ENCODE results near the gene PLOD3.

DNA sequence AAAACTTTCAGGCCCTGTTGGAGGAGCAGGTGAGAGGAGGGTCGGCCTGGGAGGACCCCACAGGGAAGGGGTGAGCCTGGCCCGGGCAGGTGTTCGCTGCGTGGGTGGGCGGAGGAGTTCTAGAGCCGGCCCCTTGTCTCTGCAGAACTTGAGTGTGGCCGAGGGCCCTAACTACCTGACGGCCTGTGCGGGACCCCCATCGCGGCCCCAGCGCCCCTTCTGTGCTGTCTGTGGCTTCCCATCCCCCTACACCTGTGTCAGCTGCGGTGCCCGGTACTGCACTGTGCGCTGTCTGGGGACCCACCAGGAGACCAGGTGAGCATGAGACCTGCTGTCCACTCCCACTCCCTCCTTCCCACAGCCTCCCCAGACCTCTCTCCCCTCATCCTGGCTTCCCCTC lies 6.1 kb upstream of the PLOD3 start:
- TF ChIP-seq EZH2 (IDR thresholded peaks at IDR 0.05) = no peak
- TF ChIP-seq POLR2AphosphoS5 (IDR thresholded peaks at IDR 0.05; ENCODE audit: borderline replicate concordance, low read depth, low read length) = no peak
